IPS-11a (cell line): ENCODE measurements around the gene RASA2.
"Not testable (repeated sequence)": the region's sequence is repeated elsewhere in the genome, so short reads cannot be mapped to it uniquely, and the experiment has no call there.

Experiments
- H3K4me3 ChIP-seq: one replicate; pipeline ENCODE4 v1.5.1; 2013; ENCODE audit warnings: low read depth, low read length, control low read depth

RASA2 gene

DNA sequence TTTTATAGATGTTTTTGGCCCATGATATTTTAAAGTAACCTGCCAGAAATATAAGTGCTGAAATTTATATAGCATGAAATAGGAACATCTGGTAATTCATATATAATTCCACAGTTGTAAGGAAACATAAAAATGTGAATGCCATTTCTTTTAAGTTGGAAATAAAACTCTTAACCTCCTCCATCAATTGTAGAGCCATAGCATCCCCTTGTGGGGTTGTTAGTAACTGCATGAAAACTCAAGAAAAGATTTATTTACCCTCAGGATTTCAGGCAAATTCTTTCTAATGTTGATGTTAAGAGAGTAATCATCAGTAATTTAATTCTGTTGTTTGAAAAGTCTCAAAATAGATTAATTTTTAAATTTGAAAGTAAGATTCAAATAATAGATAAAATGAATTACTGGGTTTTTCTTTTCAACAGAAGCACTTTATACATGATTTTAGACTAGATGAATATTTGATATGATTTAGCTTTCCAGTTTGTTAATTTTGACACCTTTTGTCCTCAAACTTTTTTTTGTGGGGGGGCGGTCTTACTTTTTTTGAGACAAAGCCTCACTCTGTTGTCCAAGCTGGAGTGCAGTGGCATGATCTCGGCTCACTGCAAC is 74.7 kb downstream of the RASA2 start:
- H3K4me3 ChIP-seq = no peak overlapping the region

DNA sequence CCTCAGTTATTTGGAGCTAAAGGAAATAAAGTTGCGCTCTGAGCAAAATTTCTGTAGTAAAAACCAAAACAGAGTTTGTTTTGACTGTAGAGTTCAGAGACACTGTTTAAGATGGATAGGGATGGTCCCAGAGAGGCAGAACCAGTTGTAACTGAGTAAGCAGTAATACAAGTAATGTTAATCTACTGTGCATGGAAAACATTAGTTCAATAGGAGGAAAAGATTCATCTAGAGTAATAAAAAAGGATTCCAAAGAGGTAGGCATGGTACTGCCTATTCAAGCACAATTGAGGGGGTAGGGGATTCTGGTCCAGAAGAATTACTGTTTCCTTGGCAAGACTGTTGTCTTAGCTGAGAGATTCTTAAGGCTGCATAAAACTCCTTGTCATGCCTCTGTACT is 77.4 kb downstream of the RASA2 start:
- no peak overlapping the region for H3K4me3 ChIP-seq

DNA sequence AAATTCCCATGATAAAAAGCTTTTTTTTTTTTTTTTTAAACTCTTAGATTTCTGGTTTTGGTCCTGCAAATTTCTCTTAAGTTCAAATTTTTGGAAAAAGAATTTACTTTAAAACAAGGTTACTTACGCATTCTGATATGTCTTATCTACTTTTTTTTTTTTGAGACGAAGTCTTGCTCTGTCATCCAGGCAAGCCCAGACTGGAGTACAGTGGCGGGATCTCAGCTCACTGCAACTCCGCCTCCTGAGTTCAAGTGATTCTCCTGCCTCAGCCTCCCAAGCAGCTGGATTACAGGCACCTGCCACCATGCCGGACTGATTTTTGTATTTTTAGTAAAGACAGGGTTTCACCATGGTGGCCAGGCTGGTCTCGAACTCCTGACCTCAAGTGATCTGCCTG is 83.2 kb downstream of the RASA2 start:
- no peak overlapping the region for H3K4me3 ChIP-seq

DNA sequence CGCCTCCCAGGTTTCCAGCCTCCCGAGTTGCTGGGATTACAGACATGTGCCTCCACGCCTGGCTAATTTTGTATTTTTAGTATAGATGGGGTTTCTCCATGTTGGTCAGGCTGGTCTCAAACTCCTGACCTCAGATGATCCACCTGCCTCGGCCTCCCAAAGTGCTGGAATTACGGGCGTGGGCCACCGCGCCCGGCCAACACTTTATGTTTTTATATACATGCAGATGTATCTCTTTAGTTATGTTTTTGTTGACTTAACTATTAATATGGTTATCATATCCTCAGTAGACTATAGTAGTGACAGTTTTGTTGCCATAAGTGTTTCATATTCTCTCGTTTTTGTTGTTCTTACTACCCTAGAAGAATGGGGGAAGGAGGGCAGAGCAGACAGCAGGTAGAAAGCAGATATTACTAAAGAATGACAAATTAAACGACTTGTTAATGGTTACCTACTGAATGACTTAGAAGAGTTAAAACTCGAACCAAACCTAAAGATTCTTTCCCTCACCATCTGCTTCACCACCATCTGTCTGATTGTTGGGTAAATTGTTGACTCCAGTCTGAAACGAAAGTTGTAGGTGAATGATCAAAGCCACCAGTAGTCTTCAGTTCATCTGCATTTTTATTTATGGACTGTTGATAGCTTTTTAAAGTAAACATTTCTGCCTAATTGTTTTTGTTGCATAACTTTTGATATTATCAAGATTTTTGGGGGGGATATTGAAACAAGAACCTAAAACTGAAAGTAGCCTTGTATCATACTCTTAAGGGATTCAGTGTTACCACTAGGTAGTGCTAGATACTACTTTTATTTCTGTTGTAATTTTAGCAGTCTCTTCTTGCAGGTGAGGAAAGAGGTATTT is 89.3 kb downstream of the RASA2 start:
- no peak overlapping the region for H3K4me3 ChIP-seq

DNA sequence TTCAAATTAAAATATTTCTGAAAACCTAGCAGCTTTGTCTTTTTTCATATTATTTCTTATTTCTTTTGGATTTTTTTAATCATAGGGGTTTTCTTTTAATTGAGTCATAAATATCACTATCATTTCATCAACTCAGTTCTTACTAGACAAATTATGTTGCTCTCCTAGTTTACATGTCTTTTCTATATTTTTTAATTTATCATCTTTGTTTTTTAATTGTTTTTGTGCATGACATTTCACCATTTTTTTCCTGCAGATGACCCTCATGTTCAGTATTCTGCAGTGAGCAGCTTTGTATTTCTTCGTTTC is 89.9 kb downstream of the RASA2 start:
- H3K4me3 ChIP-seq = no peak overlapping the region

DNA sequence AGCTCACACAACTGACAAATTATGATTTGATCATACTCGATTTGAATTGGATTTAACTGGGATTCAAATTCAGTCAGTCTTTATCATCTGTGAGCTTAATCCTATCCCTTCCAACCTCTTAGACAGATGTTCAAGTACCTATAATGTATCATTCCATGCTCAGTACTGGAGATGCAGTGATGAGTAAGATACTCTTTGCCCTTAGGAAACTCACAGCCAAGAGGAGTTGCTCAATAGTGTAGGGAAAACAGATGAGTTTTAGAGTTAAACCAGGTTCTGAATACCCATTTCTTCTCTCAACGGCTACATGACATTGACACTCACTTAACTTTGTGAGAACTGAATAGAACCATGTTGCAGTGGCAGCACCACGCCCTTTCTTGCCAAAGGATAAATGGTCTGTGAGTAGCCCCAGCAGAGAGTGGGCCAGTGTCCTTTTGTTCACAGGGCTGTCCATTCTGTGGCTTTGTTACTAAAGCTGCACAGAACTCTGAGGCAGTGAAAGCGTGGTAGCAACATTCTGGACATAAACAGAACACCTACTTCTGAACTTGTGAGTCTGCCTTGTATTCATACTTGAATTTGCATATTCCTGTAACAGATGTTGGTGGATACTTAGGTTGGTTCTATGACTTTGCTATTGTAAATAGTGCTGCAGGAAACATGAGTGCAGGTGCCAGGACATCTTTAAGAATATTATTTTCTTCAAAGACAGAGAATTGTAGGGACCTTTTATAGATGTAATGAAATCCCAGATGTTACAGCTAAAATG is 91.6 kb downstream of the RASA2 start:
- H3K4me3 ChIP-seq = no peak overlapping the region

DNA sequence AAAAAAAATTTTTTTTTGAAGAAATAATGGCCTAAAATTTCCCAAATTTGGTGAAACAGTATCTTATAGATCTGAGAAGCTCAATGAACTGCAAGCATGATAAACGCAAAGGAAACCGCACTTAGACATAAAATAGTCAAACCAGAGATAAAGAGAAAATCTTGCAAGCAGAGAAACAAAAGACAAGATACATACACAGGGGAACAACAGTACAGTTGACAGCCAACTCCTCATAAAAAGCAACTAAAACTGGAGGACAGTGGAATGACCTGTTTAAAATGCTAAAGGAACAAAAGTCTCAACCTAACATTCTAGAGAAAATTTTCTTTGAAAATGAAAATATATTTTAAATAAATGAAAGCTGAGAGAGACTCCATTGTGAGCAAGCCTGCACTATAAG is 107.5 kb downstream of the RASA2 start:
- H3K4me3 ChIP-seq = no peak overlapping the region

DNA sequence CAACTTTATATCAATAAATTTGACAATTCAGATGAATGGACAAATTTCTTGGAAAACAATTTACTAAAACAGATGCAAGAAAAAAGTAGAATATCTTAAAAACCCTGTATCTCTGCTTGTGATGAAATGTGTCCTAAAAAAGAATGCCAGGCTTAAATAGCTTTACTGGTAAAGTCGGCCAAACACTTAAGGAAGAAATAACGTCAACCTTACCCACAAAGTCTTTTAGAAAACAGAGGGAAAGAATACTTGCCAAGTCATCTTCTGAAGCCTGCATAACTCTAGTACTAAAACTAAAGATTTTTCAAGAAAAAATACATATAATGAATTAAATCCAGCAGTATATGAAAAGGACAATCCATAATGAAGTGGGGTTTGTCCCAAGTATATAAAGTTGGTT is 111.1 kb downstream of the RASA2 start:
- H3K4me3 ChIP-seq = no peak overlapping the region

DNA sequence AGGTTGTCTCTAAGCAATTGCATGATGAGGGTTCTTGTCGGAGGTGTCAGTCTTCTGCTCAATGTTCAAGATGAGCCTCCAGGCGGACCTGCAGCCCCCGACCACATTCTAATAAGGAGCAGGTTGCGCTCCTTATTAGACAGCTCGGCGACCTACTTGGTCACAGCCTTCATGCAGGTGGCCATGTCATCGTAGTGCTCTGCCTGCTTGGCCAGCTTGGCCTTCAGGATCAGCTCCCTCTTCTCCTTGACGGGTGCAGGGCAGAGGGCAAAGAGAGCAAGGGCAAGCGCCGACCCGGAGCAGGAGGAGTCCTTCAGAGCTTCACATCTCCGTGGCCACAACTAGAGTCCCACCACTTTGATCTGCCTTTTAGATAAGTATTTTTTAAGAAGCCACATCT is 113.5 kb downstream of the RASA2 start:
- no peak overlapping the region for H3K4me3 ChIP-seq

DNA sequence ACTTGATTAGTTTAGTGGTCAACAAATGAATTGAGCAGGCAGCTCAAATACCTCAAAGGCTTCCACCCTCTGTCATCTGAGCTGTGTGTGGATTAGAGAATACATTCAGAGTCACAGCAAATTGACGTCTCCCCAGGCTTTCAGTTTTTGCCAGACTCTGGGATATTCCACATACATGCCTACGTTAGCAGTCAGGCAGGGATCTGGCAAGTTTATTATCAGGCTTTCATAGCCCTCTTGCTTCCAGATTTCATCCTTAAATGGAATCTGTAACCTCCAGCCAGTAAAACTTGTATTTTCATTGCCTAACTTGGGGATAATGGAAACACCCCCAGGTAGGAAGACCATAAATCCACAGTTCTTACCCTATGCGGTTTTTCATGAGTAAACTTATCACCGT is 115.9 kb downstream of the RASA2 start:
- H3K4me3 ChIP-seq = no peak overlapping the region

DNA sequence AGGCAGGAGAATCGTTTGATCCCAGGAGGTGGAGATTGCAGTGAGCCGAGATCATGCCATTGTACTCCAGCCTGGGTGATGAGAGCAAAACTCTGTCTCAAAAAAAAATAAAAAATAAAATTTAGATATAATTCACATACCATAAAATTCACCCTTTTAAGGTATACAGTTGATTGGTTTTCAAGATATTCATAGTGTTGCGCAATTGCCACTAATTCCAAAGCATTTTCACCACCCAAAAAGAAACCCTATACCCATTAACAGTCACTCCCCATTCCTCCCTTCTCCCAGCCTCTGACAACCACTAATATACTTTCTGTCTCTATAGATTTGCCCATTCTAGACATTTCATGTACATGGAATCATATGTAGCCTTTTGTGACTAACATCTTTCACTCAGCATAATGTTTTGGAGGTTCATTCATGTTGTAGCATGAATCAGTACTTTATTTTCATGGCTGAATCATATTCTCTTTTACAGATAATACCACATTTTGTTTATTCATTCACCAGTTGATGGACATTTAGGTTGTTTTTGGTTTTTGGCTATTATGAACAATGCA is 116.7 kb downstream of the RASA2 start:
- no peak overlapping the region for H3K4me3 ChIP-seq

DNA sequence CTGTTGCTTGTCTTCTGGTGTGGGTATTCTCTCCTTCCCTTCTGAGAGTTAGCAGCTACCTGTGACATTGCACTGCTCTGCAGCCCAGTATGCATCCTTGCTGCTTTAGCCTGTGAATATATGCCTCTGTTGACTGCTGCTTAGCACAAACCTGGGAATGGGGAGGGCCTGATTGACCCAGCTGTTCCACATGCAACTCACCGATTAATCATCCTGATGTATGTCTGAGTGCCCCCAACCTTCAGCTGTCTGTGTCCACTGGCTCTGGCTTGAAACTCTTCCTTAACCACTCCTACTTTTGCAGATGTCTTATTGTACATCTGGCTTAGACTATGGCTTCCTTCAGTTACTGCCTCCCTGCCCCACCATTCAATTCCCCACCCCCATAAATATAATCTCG is 119.1 kb downstream of the RASA2 start:
- H3K4me3 ChIP-seq = no peak overlapping the region

DNA sequence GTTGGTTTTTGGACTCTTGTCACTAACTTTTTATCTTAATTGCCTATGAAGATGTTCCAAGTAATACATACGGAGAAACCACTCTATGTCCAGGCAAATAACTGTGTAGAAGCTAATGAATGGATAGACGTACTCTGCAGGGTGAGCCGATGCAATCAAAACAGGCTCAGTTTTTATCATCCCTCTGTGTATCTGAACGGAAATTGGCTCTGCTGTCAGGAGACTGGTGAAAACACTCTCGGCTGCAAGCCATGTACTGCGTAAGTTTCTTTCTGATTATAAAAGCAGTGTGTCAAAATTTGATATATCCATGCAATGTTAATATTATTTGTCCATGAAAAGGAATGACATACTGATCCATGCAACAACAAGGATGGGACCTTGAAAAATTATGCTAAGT is 121.6 kb downstream of the RASA2 start:
- no peak overlapping the region for H3K4me3 ChIP-seq

DNA sequence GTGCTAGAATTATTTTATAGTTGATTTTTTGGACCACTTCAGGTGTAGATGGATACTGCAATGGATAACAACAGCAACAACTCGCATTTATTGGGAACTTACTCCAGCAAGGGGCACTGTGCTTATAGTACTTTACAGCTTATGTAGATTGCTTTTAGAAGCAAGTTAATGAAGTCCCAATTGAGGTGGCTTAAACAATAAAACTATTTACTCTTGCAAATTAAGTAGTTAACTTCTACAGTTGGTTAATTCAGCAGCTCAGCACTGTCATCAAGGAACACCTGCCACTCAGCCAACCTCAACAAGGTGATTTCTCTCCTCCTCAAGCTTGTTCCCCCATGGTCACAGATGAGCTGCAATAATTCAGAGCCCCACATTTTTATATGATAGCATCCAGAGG is 124.1 kb downstream of the RASA2 start:
- H3K4me3 ChIP-seq = no peak overlapping the region

DNA sequence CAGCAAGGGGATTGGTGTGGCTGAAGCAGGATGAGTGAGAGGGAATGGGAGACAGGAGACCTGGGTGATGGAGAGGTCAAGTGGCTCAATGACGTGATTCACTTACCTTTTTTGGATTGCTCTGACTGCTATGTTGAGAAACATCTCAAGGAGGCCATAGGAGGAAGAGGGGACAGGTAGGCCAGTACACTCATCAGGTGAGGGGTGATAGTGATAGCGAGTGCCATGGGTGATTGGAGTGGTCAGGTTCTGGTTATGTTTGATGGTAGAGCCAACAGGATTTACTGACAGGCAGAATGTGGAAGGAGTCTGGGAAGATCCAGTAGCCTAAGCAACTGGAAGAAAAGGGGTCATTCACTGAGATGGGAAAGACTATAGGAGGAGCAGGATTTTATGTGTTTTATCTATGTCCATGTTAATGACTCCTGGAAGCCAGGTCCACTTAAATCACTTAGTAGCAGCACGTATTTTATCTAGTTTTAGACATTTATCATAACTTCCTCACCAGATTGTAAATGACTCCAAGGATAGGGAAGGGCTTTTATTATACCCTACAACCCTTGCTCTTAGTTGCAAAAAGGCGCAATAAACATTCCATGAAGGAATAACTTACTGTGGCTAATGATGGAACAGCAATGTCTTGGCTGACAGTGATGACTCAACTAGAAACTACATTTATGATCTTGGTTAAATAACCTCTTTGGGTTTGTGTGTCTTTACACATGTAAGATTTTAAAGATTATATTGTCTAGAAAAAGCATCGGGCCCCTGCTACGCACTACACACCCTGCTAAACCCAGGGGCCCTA is 131.5 kb downstream of the RASA2 start:
- H3K4me3 ChIP-seq = no peak overlapping the region

DNA sequence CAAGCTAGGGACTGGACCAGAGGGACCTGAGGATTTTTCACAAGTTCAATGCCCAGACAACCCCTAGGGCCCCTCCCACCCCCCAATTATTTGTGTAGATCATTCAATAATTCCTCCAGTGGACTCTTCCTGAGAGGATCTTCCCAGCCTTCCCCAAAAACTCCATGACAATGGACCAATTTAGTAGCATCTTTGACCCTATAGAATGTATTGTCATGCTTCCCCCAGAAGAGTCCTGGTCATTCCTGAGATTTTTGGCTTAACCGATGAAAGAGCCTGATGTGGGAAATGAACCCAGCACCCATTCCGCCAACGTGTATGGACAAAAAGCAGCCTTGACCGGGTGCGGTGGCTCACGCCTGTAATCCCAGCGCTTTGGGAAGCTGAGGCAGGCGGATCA is 132.1 kb downstream of the RASA2 start:
- no peak overlapping the region for H3K4me3 ChIP-seq

DNA sequence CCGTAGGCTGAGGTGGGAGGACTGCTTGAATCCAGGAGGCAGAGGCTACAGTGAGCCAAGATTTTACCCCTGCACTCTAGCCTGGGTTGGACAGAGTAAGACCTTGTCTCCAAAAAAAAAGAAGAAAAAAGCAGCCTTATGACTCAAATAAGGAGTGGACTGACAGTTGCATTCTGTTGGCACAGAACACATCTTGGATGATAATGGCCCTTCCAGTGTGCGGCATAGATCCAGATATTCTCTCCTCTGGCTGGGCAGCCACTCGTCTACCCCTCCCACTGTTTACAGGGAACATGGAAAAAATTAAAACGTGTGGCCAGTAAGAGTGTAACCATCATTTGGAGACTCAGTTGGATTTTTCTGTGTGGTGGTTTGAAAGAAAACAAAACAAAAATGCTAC is 132.6 kb downstream of the RASA2 start:
- no peak overlapping the region for H3K4me3 ChIP-seq

DNA sequence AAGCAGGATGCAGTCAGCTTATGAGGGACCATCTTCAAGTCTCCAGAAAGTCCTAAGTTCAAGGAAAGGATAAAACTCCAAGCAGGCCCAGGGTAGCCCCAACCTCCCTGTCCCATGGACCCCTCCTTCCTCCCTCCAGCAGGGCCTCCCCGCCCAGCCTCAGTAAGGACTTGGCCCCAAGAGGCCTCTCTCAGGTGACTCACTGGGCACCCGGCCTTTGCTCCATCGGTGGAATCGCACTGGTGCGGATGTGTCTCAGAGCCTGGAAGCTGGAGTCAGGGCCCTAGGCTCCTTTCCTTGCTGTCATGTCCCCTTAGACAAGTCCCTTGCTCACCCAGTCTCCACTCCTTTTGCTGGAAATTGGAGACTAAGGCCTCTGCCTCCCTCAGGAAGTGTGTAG is 136.9 kb downstream of the RASA2 start:
- no peak overlapping the region for H3K4me3 ChIP-seq

DNA sequence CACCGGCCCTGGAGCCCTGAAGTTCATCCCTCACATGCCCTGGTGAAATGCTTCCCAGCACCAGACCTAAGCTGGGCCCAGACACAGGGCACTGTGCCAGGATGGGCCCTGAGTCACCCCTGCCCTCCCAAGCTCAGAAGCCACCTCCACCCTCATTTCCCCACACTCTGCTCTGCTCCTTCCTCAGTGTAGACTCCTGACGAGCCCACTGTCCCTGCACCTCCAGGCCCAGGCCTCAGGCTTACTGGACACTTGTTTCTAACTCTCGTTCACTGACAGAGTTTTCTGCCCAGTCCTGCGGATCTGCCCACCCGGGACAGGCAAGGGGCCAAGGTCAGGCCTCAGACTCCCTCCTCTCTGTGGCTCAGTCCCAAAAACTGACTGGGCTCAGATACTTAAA is 138.7 kb downstream of the RASA2 start:
- no peak overlapping the region for H3K4me3 ChIP-seq

DNA sequence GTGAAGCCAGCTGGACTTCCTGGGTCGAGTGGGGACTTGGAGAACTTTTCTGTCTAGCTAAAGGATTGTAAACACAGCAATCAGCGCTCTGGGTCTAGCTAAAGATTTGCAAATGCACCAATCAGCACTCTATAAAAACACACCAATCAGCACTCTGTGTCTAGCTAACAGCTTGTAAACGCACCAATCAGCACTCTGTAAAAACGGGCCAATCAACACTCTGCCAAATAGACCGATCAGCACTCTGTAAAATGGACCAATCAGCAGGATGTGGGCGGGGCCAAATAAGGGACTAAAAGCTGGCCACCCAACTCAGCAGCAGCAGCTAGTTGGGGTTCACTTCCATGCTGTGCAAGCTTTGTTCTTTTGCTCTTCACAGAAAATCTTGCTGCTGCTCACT is 141.5 kb downstream of the RASA2 start:
- H3K4me3 ChIP-seq = not testable (repeated sequence)

DNA sequence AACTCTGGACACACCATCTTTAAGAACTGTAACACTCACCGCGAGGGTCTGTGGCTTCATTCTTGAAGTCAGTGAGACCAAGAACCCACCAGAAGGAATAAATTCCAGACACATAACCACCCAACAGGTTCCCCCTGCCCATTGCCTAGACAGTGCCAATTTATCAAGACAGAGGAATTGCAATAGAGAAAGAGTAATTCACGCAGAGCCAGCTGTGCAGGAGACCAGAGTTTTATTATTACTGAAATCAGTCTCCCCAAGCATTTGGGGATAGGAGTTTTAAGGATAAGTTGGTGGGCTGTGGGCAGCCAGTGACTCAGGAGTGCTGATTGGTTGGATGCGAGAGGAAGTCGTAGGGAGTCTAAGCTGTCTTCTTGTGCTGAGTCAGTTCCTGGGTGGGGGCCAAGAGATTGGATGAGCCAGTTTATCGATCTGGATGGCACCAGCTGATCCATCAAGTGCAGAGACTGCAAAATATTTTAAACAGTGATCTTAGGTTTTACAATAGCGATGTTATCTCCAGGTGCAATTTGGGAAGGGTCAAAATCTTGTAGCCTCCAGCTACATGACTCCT is 142.1 kb downstream of the RASA2 start:
- H3K4me3 ChIP-seq = not testable (repeated sequence)
